Neuronal stem cell (in vitro differentiated cells): Measurements from ENCODE around the gene OOSP1.

ENCODE experiments used
- DNase-seq: peaks from one replicate; pipeline ENCODE4 v3.0.0-alpha.2; 2013; ENCODE audit warnings: low spot score
- H2AFZ ChIP-seq: one replicate; pipeline ENCODE4 v1.6.1; 2013; ENCODE audit warnings: mild to moderate bottlenecking, low read length, inconsistent platforms
- H2AK5ac ChIP-seq: 2 replicates; pipeline ENCODE4 v1.6.1; 2013; ENCODE audit warnings: low read depth, mild to moderate bottlenecking, inconsistent platforms, low read length, moderate library complexity, mixed read lengths
- H2BK120ac ChIP-seq: 2 replicates; pipeline ENCODE4 v1.6.1; 2013; ENCODE audit warnings: low read depth, mild to moderate bottlenecking, inconsistent platforms, low read length, moderate library complexity, mixed read lengths
- H2BK12ac ChIP-seq: one replicate; pipeline ENCODE4 v1.6.1; 2013; ENCODE audit warnings: low read length, inconsistent platforms
- H2BK15ac ChIP-seq: 2 replicates; pipeline ENCODE4 v1.6.1; 2013; ENCODE audit warnings: mild to moderate bottlenecking, low read length, inconsistent platforms, mixed read lengths
- H2BK5ac ChIP-seq: one replicate; pipeline ENCODE4 v1.6.1; 2013; ENCODE audit warnings: inconsistent platforms, mild to moderate bottlenecking, low read length, moderate library complexity
- H3K14ac ChIP-seq: one replicate; pipeline ENCODE4 v1.6.1; 2013; ENCODE audit warnings: low read length, inconsistent platforms
- H3K18ac ChIP-seq: 2 replicates; pipeline ENCODE4 v1.6.1; 2013; ENCODE audit warnings: low read length, inconsistent platforms
- H3K23ac ChIP-seq: 2 replicates; pipeline ENCODE4 v1.6.1; 2013; ENCODE audit warnings: low read depth, mild to moderate bottlenecking, mixed read lengths, low read length, inconsistent platforms; ENCODE audit not compliant: poor library complexity
- H3K27ac ChIP-seq: replicated peaks from 3 replicates; pipeline ENCODE4 v1.5.1; 2013; ENCODE audit warnings: low read length, inconsistent platforms
- H3K27me3 ChIP-seq, 3 experiments: 2 replicates each; pipeline ENCODE4 v1.6.1; 2013; ENCODE audit warnings: low read length in 3 of 3, mild to moderate bottlenecking in 2 of 3, inconsistent platforms in 1 of 3, low read depth in 1 of 3, mixed read lengths in 1 of 3, moderate library complexity in 1 of 3; ENCODE audit not compliant: control insufficient read depth in 3 of 3, insufficient read depth in 3 of 3
- H3K36me3 ChIP-seq, 2 donors: replicated peaks in 1 of 2; 2 replicates each; pipeline ENCODE4 v1.6.1; 2013; ENCODE audit warnings: low read length in 2 of 2; ENCODE audit not compliant: control insufficient read depth in 2 of 2, insufficient read depth in 2 of 2
- H3K4ac ChIP-seq: 2 replicates; pipeline ENCODE4 v1.6.1; 2013; ENCODE audit warnings: inconsistent platforms, mild to moderate bottlenecking, low read length, moderate library complexity
- H3K4me1 ChIP-seq, 2 donors: 1 replicate in 1 of 2; 2 replicates in 1 of 2; pipeline ENCODE4 v1.6.1; 2013; ENCODE audit warnings: low read length in 2 of 2, low read depth in 1 of 2; ENCODE audit not compliant: control insufficient read depth in 2 of 2, insufficient read depth in 1 of 2
- H3K4me2 ChIP-seq: one replicate; pipeline ENCODE4 v1.6.1; 2013; ENCODE audit warnings: mild to moderate bottlenecking, low read length, inconsistent platforms; ENCODE audit not compliant: insufficient read depth, poor library complexity, severe bottlenecking
- H3K4me3 ChIP-seq, 2 donors: 2 replicates each; pipeline ENCODE4 v1.5.1; 2013; ENCODE audit warnings: low read length in 2 of 2, mild to moderate bottlenecking in 2 of 2, inconsistent platforms in 1 of 2, moderate library complexity in 1 of 2
- H3K79me1 ChIP-seq: one replicate; pipeline ENCODE4 v1.6.1; 2013; ENCODE audit warnings: low read depth, mild to moderate bottlenecking, inconsistent platforms, low read length, moderate library complexity
- H3K9ac ChIP-seq: one replicate; pipeline ENCODE4 v1.6.1; 2013; ENCODE audit warnings: mild to moderate bottlenecking, low read depth, low read length, inconsistent platforms; ENCODE audit not compliant: poor library complexity
- H3K9me3 ChIP-seq, 2 donors: replicated peaks in 1 of 2; 2 replicates each; pipeline versions ENCODE3 to v1.6.1; 2013; ENCODE audit warnings: low read length in 2 of 2, mild to moderate bottlenecking in 2 of 2, inconsistent platforms in 1 of 2, low read depth in 1 of 2, mixed read lengths in 1 of 2, moderate library complexity in 1 of 2; ENCODE audit not compliant: control insufficient read depth in 2 of 2, insufficient read depth in 1 of 2
- H4K8ac ChIP-seq: one replicate; pipeline ENCODE4 v1.6.1; 2013; ENCODE audit warnings: low read depth, mild to moderate bottlenecking, inconsistent platforms, low read length, moderate library complexity
- H4K91ac ChIP-seq: one replicate; pipeline ENCODE4 v1.6.1; 2013; ENCODE audit warnings: low read length, low read depth, mild to moderate bottlenecking, inconsistent platforms; ENCODE audit not compliant: poor library complexity
- WGBS, 2 donors: extraction: QIAGEN DNeasy Blood & Tissue Kit; methylation state at CpG; one replicate each; pipeline ENCODE4 v1.1.7; 2013; ENCODE audit warnings: missing lambda C conversion rate in 2 of 2, mixed read lengths in 1 of 2; ENCODE audit not compliant: insufficient read length in 2 of 2, insufficient replicate concordance in 1 of 2; ENCODE audit errors: extremely low coverage in 2 of 2; 5-methylcytosine and 5-hydroxymethylcytosine counted together

The OOSP1 gene

GRCh38 chr11:59965424-59965823, 27.2 kb downstream of the OOSP1 start:
- H3K4me3 ChIP-seq = no peak overlapping the region
- no CpG with 5 or more reads among the region's 7 CpGs for WGBS, 2 donors
- no peak overlapping the region for H2BK120ac ChIP-seq
- H3K27ac ChIP-seq = no peak overlapping the region
- no peaks in the 10 kb centered on the region for H3K36me3 ChIP-seq
- no peak overlapping the region for H3K4me2 ChIP-seq
- no peak overlapping the region for H4K8ac ChIP-seq
- no peak for DNase-seq
- H3K14ac ChIP-seq = no peak overlapping the region
- H3K4ac ChIP-seq = no peak overlapping the region
- no peak overlapping the region for H2BK12ac ChIP-seq
- H2AFZ ChIP-seq = no peak overlapping the region
- peaks cover 1% of the 10 kb centered on the region for H3K79me1 ChIP-seq
- no peaks in the 10 kb centered on the region for H3K4me1 ChIP-seq
- H3K23ac ChIP-seq = no peak overlapping the region
- no peak overlapping the region for H2BK15ac ChIP-seq
- H3K27me3 ChIP-seq = no peaks in the 10 kb centered on the region
- H2BK5ac ChIP-seq = no peak overlapping the region
- no peak overlapping the region for H3K9ac ChIP-seq
- no peaks in the 10 kb centered on the region for H3K9me3 ChIP-seq
- H2AK5ac ChIP-seq = no peak overlapping the region
- H3K18ac ChIP-seq = no peak overlapping the region
- H4K91ac ChIP-seq = no peak overlapping the region

- no peak overlapping the region for H2BK15ac ChIP-seq
- H3K27me3 ChIP-seq = no peaks in the 10 kb centered on the region
- H2AFZ ChIP-seq = no peak overlapping the region
- H3K4ac ChIP-seq = no peak overlapping the region
- no peak overlapping the region for H3K4me3 ChIP-seq
- H3K4me1 ChIP-seq = no peaks in the 10 kb centered on the region
- no peak overlapping the region for H2BK120ac ChIP-seq
- H3K9me3 ChIP-seq = no peaks in the 10 kb centered on the region
- no peak overlapping the region for H3K4me2 ChIP-seq
- H2AK5ac ChIP-seq = no peak overlapping the region
- no peak overlapping the region for H3K18ac ChIP-seq
- no peak overlapping the region for H4K8ac ChIP-seq
- H3K36me3 ChIP-seq = no peaks in the 10 kb centered on the region
- H3K9ac ChIP-seq = no peak overlapping the region
- H2BK12ac ChIP-seq = no peak overlapping the region
- no CpG with 5 or more reads among the region's 3 CpGs for WGBS, 2 donors
- no peak for DNase-seq
- H3K27ac ChIP-seq = no peak overlapping the region
- no peak overlapping the region for H2BK5ac ChIP-seq
- H3K79me1 ChIP-seq = no peaks in the 10 kb centered on the region
- no peak overlapping the region for H4K91ac ChIP-seq
- H3K23ac ChIP-seq = no peak overlapping the region
- no peak overlapping the region for H3K14ac ChIP-seq
Measured at GRCh38 chr11:59966201-59966600, 28.0 kb downstream of the OOSP1 start.

- Histone ChIP-seq H3K27ac (no peak overlapping the region), H3K36me3 (no peaks in the 10 kb centered on the region), H3K23ac (no peak overlapping the region), H3K9me3 (peaks cover 0 to under 1% of the 10 kb centered on the region in 2 donors), H2AK5ac (no peak overlapping the region), H2AFZ (no peak overlapping the region), H2BK5ac (no peak overlapping the region), H2BK15ac (no peak overlapping the region), H2BK120ac (no peak overlapping the region), H4K91ac (no peak overlapping the region), H2BK12ac (no peak overlapping the region), H4K8ac (no peak overlapping the region), H3K4me1 (no peaks in the 10 kb centered on the region), H3K14ac (no peak overlapping the region), H3K9ac (no peak overlapping the region), H3K4ac (no peak overlapping the region), H3K18ac (no peak overlapping the region), H3K4me2 (no peak overlapping the region), H3K79me1 (peaks cover under 1% of the 10 kb centered on the region), H3K4me3 (no peak overlapping the region), H3K27me3 (no peaks in the 10 kb centered on the region)
- no CpG with 5 or more reads among the region's 3 CpGs for WGBS, 2 donors
- DNase-seq = no peak
Measured at GRCh38 chr11:59967677-59968394, 29.6 kb downstream of the OOSP1 start.

DNA sequence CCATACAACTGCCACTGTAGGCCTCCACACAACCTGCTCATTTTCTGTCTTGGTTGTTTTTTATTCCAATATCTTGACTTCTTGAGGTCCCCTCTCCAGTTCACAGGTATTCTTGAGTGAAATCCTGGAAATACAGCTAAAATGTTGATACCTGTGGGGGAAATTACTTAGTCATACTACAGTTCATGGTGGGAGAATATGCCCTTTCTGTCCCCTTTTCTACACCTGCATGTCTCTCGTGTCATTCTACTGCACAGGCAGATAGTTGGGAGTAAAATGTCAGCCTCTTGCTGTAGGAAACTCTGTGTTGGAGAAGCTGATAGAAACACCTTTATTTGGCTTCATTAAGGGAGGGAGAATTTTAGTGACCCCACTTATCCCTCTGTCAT, 30.2 kb downstream of the OOSP1 start:
- Histone ChIP-seq H2AFZ (no peak overlapping the region), H3K27me3 (no peaks in the 10 kb centered on the region), H2AK5ac (no peak overlapping the region), H2BK5ac (no peak overlapping the region), H2BK12ac (no peak overlapping the region), H3K4ac (no peak overlapping the region), H2BK15ac (no peak overlapping the region), H2BK120ac (no peak overlapping the region), H3K4me1 (no peaks in the 10 kb centered on the region), H3K79me1 (peaks cover 1% of the 10 kb centered on the region), H4K8ac (no peak overlapping the region), H3K14ac (no peak overlapping the region), H3K23ac (no peak overlapping the region), H3K27ac (no peak overlapping the region), H3K4me2 (no peak overlapping the region), H3K36me3 (no peaks in the 10 kb centered on the region), H3K18ac (no peak overlapping the region), H3K9me3 (peaks cover 0 to 2% of the 10 kb centered on the region in 2 donors), H4K91ac (no peak overlapping the region), H3K9ac (no peak overlapping the region), H3K4me3 (no peak overlapping the region)
- no peak for DNase-seq
- WGBS, 2 donors = no CpG with 5 or more reads among the region's 1 CpG
